SK-N-SH treated with all-trans-retinoic acid at 6 μM for 48 hours (cell line): ENCODE measurements around the gene POU2AF3.

Source experiments
- ATAC-seq: fragments of 200-7000 bp; cut with Tn5 transposase; 3 replicates; pipeline ENCODE4 v1.9.1; 2020; ENCODE audit warnings: mild to moderate bottlenecking, moderate library complexity
- ARNTL ChIP-seq: fragments of 450-650 bp; formaldehyde crosslinking; IDR thresholded peaks from 2 replicates; pipeline ENCODE4 v1.5.0; 2020; ENCODE audit warnings: low read depth, mild to moderate bottlenecking, moderate library complexity, borderline replicate concordance
- BACH2 ChIP-seq: fragments of 250-450 bp; sonication (Bioruptor Pico); IDR thresholded peaks from 2 replicates; pipeline ENCODE4 v1.9.0; 2021; ENCODE audit warnings: mild to moderate bottlenecking, borderline replicate concordance
- CSDC2 ChIP-seq: fragments of 250-450 bp; sonication (Bioruptor Pico); IDR thresholded peaks from 2 replicates; pipeline ENCODE4 v1.5.0; 2020; ENCODE audit warnings: mild to moderate bottlenecking, moderate library complexity
- CSRNP3 ChIP-seq: fragments of 250-450 bp; sonication (Bioruptor Pico); IDR thresholded peaks from 2 replicates; pipeline ENCODE4 v1.5.1; 2021; ENCODE audit warnings: mild to moderate bottlenecking, moderate library complexity
- ESRRG ChIP-seq: fragments of 250-450 bp; sonication (Bioruptor Pico); IDR thresholded peaks from 2 replicates; pipeline ENCODE4 v1.6.1; 2021; ENCODE audit warnings: mild to moderate bottlenecking
- GLIS3 ChIP-seq: fragments of 250-450 bp; sonication (Bioruptor Pico); IDR thresholded peaks from 2 replicates; pipeline ENCODE4 v1.5.0; 2020; ENCODE audit warnings: mild to moderate bottlenecking, moderate library complexity
- ISL1 ChIP-seq: fragments of 250-450 bp; sonication (Bioruptor Pico); IDR thresholded peaks from 2 replicates; pipeline ENCODE4 v2.1.2; 2022; ENCODE audit warnings: mild to moderate bottlenecking, moderate library complexity
- OSR1 ChIP-seq: fragments of 250-450 bp; sonication (Bioruptor Pico); IDR thresholded peaks from 2 replicates; pipeline ENCODE4 v1.8.0; 2022; ENCODE audit warnings: moderate library complexity, mild to moderate bottlenecking, inconsistent platforms
- PATZ1 ChIP-seq: fragments of 250-450 bp; sonication (Bioruptor Pico); IDR thresholded peaks from 2 replicates; pipeline ENCODE4 v1.8.0; 2020; ENCODE audit warnings: mild to moderate bottlenecking, moderate library complexity, borderline replicate concordance
- POU6F1 ChIP-seq: fragments of 250-450 bp; sonication (Bioruptor Pico); IDR thresholded peaks from 2 replicates; pipeline ENCODE4 v1.8.0; 2021; ENCODE audit warnings: low read depth, mild to moderate bottlenecking, moderate library complexity, borderline replicate concordance
- PPARA ChIP-seq: fragments of 250-450 bp; sonication (Bioruptor Pico); IDR thresholded peaks from 2 replicates; pipeline ENCODE4 v1.5.0; 2020; ENCODE audit warnings: mild to moderate bottlenecking, borderline replicate concordance
- RARB ChIP-seq: fragments of 250-450 bp; sonication (Bioruptor Pico); IDR thresholded peaks from 2 replicates; pipeline ENCODE4 v1.8.0; 2021; ENCODE audit warnings: mild to moderate bottlenecking, moderate library complexity
- SNAI2 ChIP-seq: fragments of 250-450 bp; sonication (Bioruptor Pico); IDR thresholded peaks from 2 replicates; pipeline ENCODE4 v1.5.0; 2020; ENCODE audit warnings: mild to moderate bottlenecking, moderate library complexity
- TCF4 ChIP-seq: fragments of 250-450 bp; sonication (Bioruptor Pico); IDR thresholded peaks from 2 replicates; pipeline ENCODE4 v1.8.0; 2021; ENCODE audit warnings: mild to moderate bottlenecking, moderate library complexity, borderline replicate concordance
- TOX ChIP-seq: fragments of 250-450 bp; sonication (Bioruptor Pico); IDR thresholded peaks from 2 replicates; pipeline ENCODE4 v1.8.0; 2021; ENCODE audit warnings: mild to moderate bottlenecking, moderate library complexity, borderline replicate concordance
- ZC3H10 ChIP-seq: fragments of 250-450 bp; sonication (Bioruptor Pico); IDR thresholded peaks from 2 replicates; pipeline ENCODE4 v1.5.1; 2021; ENCODE audit warnings: mild to moderate bottlenecking, moderate library complexity
- ZFP3 ChIP-seq: fragments of 250-450 bp; sonication (Bioruptor Pico); IDR thresholded peaks from 2 replicates; pipeline ENCODE4 v1.5.0; 2020; ENCODE audit warnings: mild to moderate bottlenecking, moderate library complexity
- ZFP30 ChIP-seq: fragments of 450-650 bp; formaldehyde crosslinking; IDR thresholded peaks from 2 replicates; pipeline ENCODE4 v1.5.0; 2022; ENCODE audit warnings: mild to moderate bottlenecking, moderate library complexity
- ZNF565 ChIP-seq: fragments of 450-650 bp; formaldehyde crosslinking; conservative IDR thresholded peaks from 2 replicates; pipeline ENCODE4 v1.5.0; 2020; ENCODE audit warnings: low read depth, mild to moderate bottlenecking, moderate library complexity
- ZNF8 ChIP-seq: fragments of 450-650 bp; formaldehyde crosslinking; IDR thresholded peaks from 2 replicates; pipeline ENCODE4 v1.5.0; 2020; ENCODE audit warnings: mild to moderate bottlenecking, moderate library complexity

Gene POU2AF3

GRCh38 chr11:111326824-111327223 lies 28.5 kb downstream of the POU2AF3 start:
- TF ChIP-seq ZFP3 (CRISPR knock-in tag) (no peak), ZNF8 (CRISPR knock-in tag) (no peak), ARNTL (CRISPR knock-in tag) (no peak), BACH2 (CRISPR knock-in tag) (no peak), CSDC2 (CRISPR knock-in tag) (no peak), TCF4 (CRISPR knock-in tag) (no peak), OSR1 (CRISPR knock-in tag) (no peak), RARB (CRISPR knock-in tag) (no peak), PATZ1 (CRISPR knock-in tag) (no peak), ZFP30 (no peak), SNAI2 (CRISPR knock-in tag) (no peak), PPARA (CRISPR knock-in tag) (no peak), ZC3H10 (CRISPR knock-in tag) (no peak), GLIS3 (no peak)
- no peak for ATAC-seq

GRCh38 chr11:111327908-111328624 lies 29.7 kb downstream of the POU2AF3 start:
- no peak for ATAC-seq
- TF ChIP-seq ZNF565 (CRISPR knock-in tag) (no peak), ISL1 (CRISPR knock-in tag) (0 out of 2 replicates have a peak, but pooled peaks have one; percentile 18), CSDC2 (CRISPR knock-in tag) (no peak), ZC3H10 (CRISPR knock-in tag) (no peak), OSR1 (CRISPR knock-in tag) (no peak), ZNF8 (CRISPR knock-in tag) (no peak), PPARA (CRISPR knock-in tag) (no peak)

- TF ChIP-seq ISL1 (CRISPR knock-in tag): no peak
- TF ChIP-seq BACH2 (CRISPR knock-in tag): no peak
- TF ChIP-seq ESRRG (CRISPR knock-in tag): no peak
- no peak for TF ChIP-seq OSR1 (CRISPR knock-in tag)
- no peak for ATAC-seq
Measured at GRCh38 chr11:111329306-111330204, 31.2 kb downstream of the POU2AF3 start.

- ATAC-seq: no peak
- TF ChIP-seq OSR1 (CRISPR knock-in tag) (no peak), ZFP3 (CRISPR knock-in tag) (no peak), TOX (no peak), ISL1 (CRISPR knock-in tag) (no peak), TCF4 (CRISPR knock-in tag) (no peak), POU6F1 (CRISPR knock-in tag) (no peak), PATZ1 (CRISPR knock-in tag) (no peak), GLIS3 (no peak), ARNTL (CRISPR knock-in tag) (no peak), CSRNP3 (no peak), ESRRG (CRISPR knock-in tag) (no peak), RARB (CRISPR knock-in tag) (no peak), CSDC2 (CRISPR knock-in tag) (no peak)
Measured at GRCh38 chr11:111330234-111330893, 32.0 kb downstream of the POU2AF3 start.
